ENCODE measurements around the gene B4GALT4.

Gene B4GALT4

DNA sequence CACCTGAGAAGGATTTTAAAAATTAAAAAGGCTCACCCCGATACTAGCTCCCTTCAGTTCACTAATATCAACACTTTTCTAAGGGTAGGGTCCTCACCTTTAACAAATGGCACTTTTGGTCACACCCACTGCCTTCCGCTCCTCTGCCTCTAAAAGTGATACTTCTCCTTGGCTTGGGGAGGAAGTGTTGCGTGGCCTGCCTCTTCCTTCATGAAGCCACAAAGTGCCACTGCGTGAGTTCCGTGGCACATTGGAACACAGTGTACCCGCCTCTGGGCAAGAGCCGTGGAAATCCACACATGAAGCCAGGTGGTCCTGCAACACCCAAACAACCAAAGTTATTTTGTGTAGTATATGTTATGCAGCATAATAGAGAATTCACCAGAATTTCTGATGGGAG lies 3.9 kb downstream of the B4GALT4 start:
- no peak for DNase-seq

DNA sequence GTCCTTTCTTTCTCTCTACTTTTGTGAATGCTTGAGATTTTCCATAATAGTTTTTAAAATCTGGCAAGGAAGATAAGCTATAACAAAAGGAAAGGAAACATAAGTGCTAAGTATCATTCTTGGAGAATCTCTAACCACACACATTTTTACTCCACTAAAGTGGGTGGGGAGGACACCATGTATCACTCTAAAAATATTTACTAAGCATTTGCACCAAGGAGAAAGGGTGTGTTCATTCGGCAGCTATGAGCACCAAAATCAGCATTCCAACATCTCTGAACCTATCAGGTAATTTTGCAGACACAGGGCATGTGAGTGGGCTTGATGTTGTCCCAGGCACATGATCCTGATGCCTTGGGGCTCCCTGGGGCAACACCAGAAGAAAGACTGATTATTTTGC lies 5.5 kb downstream of the B4GALT4 start:
- DNase-seq: no peak

DNA sequence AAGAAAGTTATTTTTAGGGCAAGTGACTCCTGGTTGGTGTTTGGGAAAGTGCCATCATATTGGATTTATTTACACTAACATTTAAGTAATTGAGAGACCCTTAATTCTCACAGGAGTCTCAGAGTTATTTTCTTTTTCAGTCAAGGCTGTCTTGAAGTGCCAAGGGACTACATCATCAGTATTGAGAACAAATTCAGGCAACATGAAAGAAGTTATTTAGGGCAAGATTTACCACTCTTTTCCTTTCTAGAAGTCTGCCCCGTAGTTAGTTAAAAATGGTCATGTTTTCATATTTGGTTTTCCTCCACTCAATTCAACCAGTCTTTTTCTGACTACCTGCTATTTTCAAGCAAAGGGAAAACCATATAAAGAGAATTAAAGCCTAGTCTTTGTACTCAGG lies 6.1 kb downstream of the B4GALT4 start:
- no peak for DNase-seq

DNA sequence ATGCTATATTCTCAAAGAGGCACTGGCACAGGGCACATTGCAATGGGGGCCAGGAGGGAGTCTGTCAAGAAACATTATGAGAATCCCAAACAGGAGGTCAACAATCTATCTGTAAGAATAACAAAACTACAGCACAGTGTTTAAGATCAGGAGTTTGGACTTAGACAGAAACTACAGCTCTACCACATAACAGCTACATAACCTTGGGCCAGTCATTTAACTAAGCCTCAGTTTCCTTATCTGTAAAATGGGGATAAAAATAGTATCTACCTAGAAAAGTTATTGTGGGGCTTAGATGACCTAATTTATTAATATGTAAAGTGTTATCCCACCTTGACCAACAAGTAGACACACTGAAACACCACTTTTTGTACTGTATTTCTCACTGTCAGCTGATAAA lies 9.9 kb downstream of the B4GALT4 start:
- DNase-seq: no peak

DNA sequence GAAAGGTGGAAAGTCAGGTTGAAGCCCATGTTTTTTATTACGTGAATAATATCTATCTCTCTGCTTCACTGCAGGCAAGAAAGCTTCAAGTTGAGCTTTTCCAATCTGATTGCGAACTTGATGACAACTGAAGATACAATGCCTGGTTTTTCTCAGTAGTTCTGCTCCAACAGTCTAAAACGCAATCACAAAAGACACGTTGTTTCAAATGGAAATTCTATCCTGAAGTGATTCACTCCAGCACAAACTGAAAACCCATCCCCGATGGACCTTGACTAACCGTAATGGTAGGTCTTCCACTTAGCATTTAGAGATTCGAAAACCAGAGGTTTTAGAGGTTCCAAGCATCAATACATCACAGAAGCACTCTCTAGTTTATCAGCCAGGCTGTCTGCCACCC lies 10.6 kb downstream of the B4GALT4 start:
- no peak for DNase-seq

DNA sequence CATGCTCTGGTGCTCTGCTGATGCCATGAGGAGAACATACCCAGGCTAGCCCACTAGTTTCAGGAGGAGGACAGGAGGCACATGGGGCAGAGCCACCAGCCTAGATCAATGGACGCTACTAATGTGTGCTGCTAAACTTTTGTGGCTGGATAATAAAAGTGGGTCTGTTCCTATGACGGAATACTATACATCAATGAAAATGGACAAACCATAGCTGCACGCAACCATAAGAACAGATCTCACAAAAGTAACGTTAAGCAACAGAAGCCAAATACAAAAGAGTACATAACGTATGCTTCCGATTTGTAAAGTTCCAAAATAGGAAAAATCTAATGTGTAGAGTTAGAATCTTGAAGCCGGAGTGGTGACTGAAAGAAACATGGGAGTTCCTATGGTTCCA lies 11.5 kb downstream of the B4GALT4 start:
- no peak for DNase-seq

DNA sequence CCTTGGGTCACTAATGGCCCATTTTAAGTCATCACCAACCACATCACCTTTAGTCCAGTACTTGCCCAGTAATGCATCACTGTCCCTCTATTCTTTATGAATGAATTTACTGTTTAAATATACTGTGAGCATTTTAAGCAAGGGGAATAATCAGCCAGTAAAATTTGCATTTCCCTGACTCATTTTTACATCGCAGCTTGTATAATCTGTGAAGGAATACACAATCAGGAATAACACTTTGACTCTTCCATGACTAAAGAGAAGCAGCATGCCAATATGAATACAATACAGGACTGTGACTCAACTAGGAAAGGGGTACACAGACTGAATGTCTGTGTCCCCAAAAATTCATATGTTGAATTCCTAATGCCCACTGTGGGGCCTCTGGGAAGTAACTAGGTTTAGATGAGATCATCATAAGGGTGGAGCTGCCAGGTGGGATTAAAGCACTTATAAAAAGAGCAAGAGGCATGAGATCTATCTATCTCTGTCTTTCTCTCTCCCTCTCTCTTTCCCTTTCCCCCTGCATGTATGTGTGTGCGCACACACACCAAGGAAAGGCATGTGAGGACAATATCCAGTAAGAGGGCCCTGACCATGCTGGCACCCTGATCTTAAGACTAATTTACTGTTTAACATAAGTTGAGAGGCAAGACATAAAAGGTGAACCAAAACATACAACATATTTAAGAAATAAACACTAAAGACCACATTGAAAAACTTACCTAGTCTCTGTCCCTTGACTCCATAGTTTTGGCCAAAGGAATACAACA lies 12.1 kb downstream of the B4GALT4 start:
- DNase-seq: no peak

DNA sequence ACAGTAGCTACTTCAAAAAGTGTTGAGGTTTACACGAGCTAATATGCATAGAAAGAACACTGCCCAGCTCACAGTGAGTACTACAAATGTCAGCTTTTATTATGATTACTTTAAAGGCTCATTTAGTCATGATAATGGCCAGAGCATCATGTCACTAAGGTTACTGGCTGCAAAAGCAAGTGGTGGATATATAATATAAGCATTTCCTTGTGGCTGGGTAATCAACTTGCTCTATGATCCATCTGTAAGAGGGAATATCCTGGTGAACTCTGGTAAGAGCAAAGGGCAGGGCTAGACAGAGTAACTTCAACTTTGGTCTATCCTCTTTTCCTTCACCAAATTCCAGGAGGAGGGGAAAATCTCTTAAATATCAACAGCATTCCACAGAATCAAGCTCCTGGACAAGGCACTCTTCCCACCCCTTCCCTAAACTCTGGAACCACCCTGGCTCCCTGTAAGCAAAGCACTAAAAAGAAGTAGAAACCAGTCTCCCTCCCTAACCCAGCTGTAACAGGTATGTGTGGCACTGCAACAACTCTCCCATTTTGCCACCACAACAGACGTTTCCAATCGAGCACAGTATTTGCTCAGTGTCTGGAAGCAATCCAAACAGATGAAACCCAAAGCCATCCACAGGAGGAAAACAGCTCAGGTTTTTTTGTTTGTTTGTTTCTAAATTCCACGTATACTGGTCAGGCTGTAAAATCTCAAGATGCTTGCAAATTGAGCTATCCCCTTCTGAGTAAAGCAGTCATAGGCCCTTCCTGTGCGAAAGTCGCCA lies 13.4 kb downstream of the B4GALT4 start:
- no peak for DNase-seq

DNA sequence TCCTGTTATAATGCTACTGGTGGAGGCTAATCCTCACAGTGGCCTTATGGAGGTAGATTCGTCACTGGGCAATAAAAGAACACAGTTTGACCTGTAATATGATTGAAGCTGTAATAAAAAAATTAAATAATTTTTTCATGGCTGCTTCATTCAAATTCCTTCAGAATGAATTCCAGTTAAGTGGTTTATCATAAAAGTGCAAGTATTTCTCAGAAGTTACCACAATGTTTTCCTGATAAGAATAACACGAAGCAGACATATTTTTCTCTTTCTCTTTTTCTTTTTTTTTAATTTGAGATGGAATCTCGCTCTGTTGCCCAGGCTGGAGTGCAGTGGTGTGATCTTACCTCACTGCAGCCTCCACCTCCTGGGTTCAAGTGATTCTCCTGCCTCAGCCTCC lies 15.6 kb downstream of the B4GALT4 start:
- no peak for DNase-seq

DNA sequence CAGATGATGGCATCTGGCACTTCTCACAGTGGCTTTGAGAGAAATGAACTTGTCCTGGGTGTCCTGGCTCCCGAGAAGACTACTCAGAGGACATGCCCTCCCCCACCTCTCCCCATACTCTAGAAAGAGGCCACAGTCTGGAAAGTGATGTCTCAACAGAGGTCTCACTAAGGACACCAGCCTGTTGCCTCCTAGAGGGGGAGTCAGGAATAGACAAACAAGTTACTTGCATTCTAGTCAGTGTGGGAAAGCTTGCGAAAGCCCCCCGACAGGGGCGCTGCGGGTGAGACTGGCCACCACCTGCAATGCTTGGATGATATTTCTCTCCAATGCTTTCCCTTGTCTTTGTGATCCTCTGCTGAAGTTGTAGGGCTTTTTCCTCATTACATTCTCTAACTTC lies 17.2 kb downstream of the B4GALT4 start:
- DNase-seq: no peak

DNA sequence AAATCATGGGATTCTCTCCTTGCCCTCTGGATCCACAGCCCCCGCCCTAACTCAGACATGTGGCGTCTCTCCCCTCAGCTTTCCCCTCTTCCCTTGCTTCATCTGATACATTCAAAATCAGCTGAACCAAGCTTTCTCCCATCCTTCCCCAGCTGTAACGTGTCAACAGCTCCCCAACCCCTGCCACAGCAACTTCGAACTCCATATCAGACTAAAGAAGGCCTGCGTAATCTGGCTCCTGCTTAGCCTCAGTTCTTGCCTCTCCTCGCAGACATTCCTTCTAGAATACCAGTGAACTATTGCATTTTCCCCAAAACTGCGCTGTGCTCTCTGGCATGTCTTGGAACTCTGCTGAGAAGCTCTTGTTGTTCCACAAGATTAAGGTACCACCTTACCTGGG lies 18.3 kb downstream of the B4GALT4 start:
- DNase-seq: no peak

DNA sequence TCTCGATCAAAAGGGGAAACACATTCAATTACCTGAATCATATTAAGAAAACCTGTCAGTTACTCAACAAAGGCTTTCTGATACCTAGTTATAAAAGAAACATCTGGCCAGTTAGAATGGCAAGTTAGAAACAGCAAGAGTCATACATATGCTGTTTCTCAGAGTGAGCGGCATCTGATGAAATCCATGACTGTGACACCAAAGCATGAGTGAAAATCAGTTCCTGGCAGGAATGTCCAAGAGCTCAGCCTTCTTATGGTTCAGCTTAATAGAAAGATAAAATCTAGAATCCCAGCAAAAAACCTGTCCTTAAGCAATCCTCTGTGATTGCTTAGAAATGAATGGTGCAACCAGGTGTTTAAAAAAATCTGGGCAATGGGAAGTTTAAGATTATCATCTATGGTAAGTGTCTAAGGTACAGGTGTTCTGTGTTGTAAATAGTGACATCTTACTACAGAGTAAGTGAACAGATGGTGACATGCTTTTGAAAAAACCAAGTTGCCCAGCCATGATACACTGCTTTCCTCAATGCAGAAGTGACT lies 18.8 kb downstream of the B4GALT4 start:
- DNase-seq: no peak

DNA sequence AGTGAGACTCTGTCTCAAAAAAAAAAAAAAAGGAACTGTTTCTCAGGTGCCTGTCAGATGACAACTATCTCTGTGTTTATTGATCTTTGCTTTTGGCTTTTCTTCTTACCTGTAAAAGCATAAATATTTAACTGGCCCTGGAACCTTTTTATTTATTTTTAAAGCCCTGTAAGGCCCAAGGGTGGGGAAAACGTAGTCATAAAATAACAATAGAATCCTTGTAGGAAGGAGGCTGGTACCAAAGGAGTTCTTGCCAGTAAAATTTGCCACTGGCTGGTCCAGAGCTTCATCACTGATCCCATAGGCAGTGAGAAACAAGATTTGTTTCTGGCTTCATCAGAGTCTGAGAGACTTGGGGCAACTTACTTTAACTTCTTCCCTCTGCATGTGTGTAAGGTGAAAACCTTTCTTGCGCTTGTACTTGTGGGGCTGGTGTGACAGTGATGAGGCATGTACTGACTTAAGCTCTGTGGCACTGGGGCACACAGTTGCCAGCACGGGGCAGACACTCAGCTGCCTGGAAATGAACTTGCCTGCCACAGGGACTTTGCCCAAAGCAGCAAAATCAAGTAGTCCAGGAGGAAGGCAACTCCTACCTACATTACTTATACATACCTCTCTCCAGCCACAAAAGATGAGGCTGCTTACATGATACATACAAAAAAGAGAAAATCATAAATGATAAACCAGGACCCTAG lies 19.6 kb downstream of the B4GALT4 start:
- DNase-seq: no peak

DNA sequence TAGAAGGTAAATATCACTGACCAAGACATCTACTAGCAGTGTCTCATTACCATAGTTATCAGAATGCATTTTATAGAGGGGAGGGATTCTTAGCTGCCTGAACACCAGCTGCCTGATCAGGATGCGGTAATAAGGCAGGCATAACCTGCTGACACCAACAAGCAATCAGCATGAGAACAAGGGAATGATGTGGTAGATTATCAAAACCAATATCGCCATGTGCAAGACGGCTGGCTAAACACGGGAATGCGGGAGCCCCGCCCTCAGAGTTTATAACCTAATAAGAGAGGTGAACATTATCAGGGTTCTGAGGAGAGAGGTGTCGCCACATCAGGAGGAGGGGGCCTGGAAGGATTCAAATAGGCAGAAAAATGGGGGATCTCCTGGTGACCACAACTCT lies 20.5 kb downstream of the B4GALT4 start:
- no peak for DNase-seq

DNA sequence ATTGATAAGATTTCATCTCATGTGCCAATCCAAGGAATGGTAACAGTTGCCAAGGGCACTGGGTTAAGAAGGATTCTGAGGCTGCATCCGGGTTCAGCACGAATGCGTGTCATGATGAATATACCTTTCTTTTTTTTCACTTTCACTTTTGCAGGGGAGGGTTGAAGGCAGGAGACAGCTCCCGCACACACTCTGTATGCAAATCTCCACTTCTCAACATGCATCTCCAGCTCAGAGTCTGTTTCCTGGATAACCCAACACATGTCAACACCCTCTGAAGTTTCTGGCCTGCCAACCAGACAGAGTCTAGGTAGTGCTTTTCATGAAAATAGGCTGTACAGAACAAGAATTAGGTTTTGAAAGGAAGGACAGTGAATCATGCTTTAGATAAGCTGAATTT lies 21.6 kb downstream of the B4GALT4 start:
- DNase-seq: no peak

DNA sequence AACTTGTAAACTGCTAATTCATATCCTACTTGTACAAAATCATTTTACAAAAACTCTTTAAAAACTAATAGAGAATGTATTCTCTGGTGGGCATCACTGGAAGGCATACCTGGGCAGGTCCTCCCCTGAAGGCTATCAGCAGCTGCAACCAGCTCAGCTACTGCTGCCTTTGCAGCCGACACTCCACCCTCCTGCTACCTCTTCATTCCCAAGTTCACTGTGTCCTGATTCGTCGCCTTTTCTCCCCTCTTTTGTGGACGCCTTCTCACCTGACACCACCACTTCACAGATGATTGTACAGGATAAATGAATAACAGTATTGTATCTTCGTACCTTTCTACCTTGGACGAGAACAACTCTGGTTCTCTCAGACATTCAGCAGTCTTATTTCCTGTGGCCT lies 28.9 kb downstream of the B4GALT4 start:
- no peak for DNase-seq

DNA sequence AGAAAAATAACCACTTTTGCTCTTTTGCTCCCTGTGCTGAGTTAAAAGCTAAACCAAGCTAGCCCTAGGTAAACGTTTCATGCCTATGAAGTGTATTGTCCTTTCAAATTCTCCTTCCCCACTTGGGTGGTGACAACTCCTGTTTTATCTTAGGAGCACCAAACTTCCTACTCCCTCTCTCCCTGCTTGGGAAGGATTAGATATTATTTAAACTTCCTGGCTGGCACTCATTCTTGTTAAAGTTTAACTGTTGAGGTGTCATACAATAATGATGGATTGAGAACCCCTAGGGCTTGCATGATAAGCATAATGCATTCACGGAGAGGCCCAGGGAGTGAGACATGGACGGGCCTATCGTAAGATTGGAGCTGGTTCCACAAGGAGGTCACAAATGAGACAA lies 29.5 kb downstream of the B4GALT4 start:
- no peak for DNase-seq

DNA sequence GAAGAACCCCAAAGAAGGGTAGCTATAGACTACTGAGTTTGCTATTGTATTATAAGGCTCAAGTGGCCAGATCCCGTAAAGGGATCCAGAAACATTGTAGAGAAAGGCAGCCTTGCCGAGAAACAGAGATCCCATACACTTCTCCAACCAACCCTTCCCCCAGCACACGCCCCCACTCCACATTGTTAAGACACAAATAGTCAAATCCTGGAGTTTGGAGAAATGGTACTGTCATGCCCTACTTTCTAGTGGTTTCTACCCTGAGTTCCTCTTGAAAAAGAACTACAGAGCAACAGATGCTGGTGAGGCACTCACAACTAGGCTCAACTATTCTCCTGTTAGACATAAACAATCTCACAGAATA lies 33.2 kb downstream of the B4GALT4 start:
- DNase-seq: no peak

DNA sequence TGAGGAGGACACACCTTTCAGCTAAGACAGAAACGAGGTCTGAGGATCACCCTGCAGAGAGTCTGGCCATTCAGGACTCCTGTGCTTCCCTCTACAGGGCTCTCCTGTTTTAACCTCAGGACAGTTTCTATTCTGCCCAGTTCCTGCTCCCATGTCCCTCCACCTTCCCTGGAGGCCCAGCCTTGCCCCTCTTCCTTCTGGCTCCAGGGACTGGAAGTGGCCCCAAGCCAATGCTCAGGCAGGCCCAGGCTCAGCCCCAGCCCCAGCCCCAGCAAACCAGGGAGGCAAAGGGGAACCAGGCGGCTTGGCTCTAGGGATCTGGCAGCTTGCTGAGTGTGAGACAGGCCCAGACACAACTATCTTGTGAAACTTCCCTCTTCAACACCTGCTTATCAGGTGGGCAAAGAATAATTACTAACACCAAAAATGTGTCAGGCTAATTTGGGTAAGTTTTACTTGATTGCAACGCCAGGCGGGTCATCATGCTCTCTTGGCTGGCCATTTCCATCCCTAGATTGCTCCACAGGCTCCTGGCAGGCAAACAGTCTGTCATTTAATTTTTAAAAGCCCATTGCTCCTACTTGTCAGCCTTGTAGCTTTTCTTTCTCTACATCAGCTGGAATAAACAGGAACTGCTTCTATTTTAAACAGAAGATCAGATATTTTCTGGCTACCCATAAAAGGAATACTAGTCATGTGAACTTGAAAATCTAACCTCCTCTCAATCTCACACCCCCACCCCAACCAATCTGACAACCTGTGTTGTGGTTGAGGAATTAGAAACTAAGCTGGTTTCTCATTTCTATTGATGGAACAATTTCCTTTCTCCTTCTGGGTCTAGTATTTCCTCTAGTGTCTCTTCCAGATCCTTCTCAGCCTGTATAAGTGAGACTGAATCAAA lies 33.8 kb downstream of the B4GALT4 start:
- DNase-seq: no peak

DNA sequence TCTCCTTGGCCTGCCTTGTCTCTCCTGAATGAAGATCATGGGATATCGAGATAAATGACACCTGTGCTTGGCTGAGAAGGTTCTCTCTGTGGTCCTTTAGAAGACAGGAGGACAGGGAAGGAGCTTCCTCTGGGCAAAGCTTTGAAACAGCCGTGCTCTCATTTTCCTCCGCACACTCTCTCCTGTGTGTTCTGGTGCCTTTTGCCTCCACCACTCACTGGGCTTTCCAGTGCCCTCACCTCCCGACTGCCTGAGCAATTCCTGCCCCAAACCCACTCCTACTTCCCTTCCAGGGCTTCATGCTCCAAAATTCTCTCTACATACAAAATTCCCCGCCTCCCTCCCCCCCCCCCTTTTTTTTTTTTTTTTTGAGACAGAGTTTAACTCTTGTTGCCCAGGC lies 35.0 kb downstream of the B4GALT4 start:
- DNase-seq: no peak

DNA sequence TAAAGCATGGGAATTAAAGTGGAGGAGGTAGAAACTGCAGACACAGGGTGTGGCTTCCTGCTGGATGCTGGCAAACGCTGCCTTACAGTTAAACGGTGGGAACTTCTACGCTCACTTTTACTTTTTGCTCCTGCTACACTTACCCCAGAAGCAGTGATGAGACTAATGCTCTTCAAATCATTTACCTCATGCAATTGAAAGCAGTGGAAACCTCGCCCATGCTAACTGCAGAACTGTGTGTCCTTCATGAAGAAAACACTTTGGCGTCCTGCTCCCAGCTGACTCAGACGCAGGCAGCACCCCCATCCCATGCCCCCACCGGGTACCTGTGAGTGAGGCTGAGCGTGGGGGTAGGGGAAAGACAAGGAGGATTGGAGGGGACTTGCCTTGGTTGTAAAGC lies 35.5 kb downstream of the B4GALT4 start:
- DNase-seq: no peak

DNA sequence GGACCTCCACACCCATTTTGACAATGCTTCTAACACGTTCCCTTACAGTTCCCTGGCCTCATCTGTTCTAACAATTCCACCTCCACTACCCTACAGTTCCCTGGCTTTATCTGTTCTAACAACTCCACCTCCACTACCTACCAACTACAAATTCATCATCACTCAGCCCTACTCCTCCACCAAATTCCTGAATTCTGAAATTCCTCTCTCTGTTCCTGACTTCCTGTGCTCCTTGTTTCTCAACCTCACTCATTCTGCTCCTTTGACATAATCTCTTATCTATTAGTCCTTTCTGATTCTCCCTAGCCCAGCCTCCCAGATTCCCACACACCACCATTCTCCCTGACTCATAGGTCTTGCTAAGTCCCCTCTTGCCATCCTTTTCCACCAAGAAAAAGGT lies 44.8 kb downstream of the B4GALT4 start:
- no peak for DNase-seq

DNA sequence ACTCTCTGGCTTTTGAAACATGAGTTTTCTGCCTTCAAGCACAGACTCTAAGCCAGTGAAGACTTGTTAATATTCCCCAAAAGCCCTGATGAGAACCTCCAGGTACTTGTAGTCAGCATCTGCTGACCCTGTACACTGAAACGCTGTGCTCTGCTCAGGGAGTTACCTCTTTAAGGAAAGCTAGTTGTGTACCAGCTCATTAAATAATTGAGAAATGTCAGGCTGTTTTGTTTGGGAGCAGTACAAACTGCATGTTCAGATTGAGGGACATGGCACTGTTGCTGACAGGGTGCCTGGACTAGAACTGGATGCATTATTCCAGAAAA lies 45.6 kb downstream of the B4GALT4 start:
- DNase-seq: no peak

Measured in NCI-H1694 treated with DMSO at 0.1 percent for 48 hours (cell line).